H9 (cell line): Measurements from ENCODE around the gene CRK. TPM values are rescaled to one million over a fixed set of nuclear protein-coding genes. Genes with fewer than 3 reads are reported as not detected.
A peak's percentile ranks its signal among the peaks of the same experiment; 100 is the strongest.

Experiments used
- DNase-seq: peaks from one replicate; pipeline ENCODE4 v3.0.0-alpha.2; 2017
- H2AFZ ChIP-seq: one replicate; pipeline ENCODE4 v1.6.1; 2013; ENCODE audit warnings: mild to moderate bottlenecking, low read length, control low read depth, moderate library complexity
- H2AK5ac ChIP-seq: 2 replicates; pipeline ENCODE4 v1.6.1; 2013; ENCODE audit warnings: low read length, control low read depth, mixed read lengths; ENCODE audit not compliant: insufficient read length
- H2BK120ac ChIP-seq: one replicate; pipeline ENCODE4 v1.6.1; 2013; ENCODE audit warnings: low read depth, mild to moderate bottlenecking, low read length, control low read depth, inconsistent platforms; ENCODE audit not compliant: poor library complexity, severe bottlenecking
- H2BK12ac ChIP-seq: 2 replicates; pipeline ENCODE4 v1.6.1; 2013; ENCODE audit warnings: low read length, control low read depth, mixed read lengths, low read depth; ENCODE audit not compliant: insufficient read length
- H2BK15ac ChIP-seq: 2 replicates; pipeline ENCODE4 v1.6.1; 2013; ENCODE audit warnings: low read depth, low read length, control low read depth
- H2BK20ac ChIP-seq: one replicate; pipeline ENCODE4 v1.6.1; 2013; ENCODE audit warnings: low read depth, mild to moderate bottlenecking, low read length, control low read depth, inconsistent platforms; ENCODE audit not compliant: poor library complexity, severe bottlenecking
- H2BK5ac ChIP-seq: 2 replicates; pipeline ENCODE4 v1.6.1; 2013; ENCODE audit warnings: low read length, control low read depth, mixed read lengths; ENCODE audit not compliant: insufficient read length
- H3K14ac ChIP-seq: 2 replicates; pipeline ENCODE4 v1.6.1; 2013; ENCODE audit warnings: low read length, control low read depth; ENCODE audit not compliant: insufficient read depth
- H3K18ac ChIP-seq: 2 replicates; pipeline ENCODE4 v1.6.1; 2013; ENCODE audit warnings: low read depth, mild to moderate bottlenecking, mixed read lengths, low read length, control low read depth; ENCODE audit not compliant: insufficient read length
- H3K23ac ChIP-seq: 2 replicates; pipeline ENCODE4 v1.6.1; 2013; ENCODE audit warnings: low read length, control low read depth, mixed read lengths, low read depth; ENCODE audit not compliant: insufficient read length
- H3K23me2 ChIP-seq: 2 replicates; pipeline ENCODE4 v1.6.1; 2013; ENCODE audit warnings: low read depth, mild to moderate bottlenecking, mixed read lengths, low read length, control low read depth; ENCODE audit not compliant: insufficient read length, poor library complexity, severe bottlenecking
- H3K27ac ChIP-seq: 2 replicates; pipeline ENCODE4 v1.5.1; 2013; ENCODE audit warnings: low read length, control low read depth, mixed read lengths, low read depth; ENCODE audit not compliant: insufficient read length
- H3K27me3 ChIP-seq: 2 replicates; pipeline ENCODE4 v1.6.1; 2013; ENCODE audit warnings: low read length, control low read depth, inconsistent platforms; ENCODE audit not compliant: insufficient read depth
- H3K4ac ChIP-seq: 2 replicates; pipeline ENCODE4 v1.6.1; 2013; ENCODE audit warnings: low read depth, mild to moderate bottlenecking, control low read depth, inconsistent platforms, low read length, moderate library complexity
- H3K4me1 ChIP-seq: 2 replicates; pipeline ENCODE4 v1.6.1; 2013; ENCODE audit warnings: low read length, control low read depth, inconsistent platforms; ENCODE audit not compliant: insufficient read depth
- H3K4me2 ChIP-seq: 2 replicates; pipeline ENCODE4 v1.6.1; 2013; ENCODE audit warnings: low read length, control low read depth, mixed read lengths; ENCODE audit not compliant: insufficient read length, insufficient read depth
- H3K56ac ChIP-seq: 2 replicates; pipeline ENCODE4 v1.6.1; 2013; ENCODE audit warnings: low read depth, mild to moderate bottlenecking, mixed read lengths, low read length, control low read depth; ENCODE audit not compliant: insufficient read length
- H3K79me1 ChIP-seq: 2 replicates; pipeline ENCODE4 v1.6.1; 2013; ENCODE audit warnings: low read depth, mild to moderate bottlenecking, moderate library complexity, low read length, control low read depth, inconsistent platforms; ENCODE audit not compliant: insufficient read depth, poor library complexity, severe bottlenecking
- H3K79me2 ChIP-seq: 2 replicates; pipeline ENCODE4 v1.6.1; 2013; ENCODE audit warnings: low read length, control low read depth, inconsistent platforms; ENCODE audit not compliant: insufficient read depth
- H3K9ac ChIP-seq: 2 replicates; pipeline ENCODE4 v1.6.1; 2013; ENCODE audit warnings: low read length, control low read depth, mixed read lengths; ENCODE audit not compliant: insufficient read length; ENCODE audit errors: extremely low read depth
- H3K9me3 ChIP-seq: one replicate; pipeline ENCODE4 v1.6.1; 2013; ENCODE audit warnings: low read depth, low read length, inconsistent platforms; ENCODE audit not compliant: control insufficient read depth
- H3T11ph ChIP-seq: one replicate; pipeline ENCODE4 v1.6.1; 2013; ENCODE audit warnings: mild to moderate bottlenecking, low read length, control low read depth, inconsistent platforms
- H4K20me1 ChIP-seq: one replicate; pipeline ENCODE4 v1.6.1; 2013; ENCODE audit not compliant: control insufficient read depth, insufficient read length, insufficient read depth
- H4K5ac ChIP-seq: 2 replicates; pipeline ENCODE4 v1.6.1; 2013; ENCODE audit warnings: low read depth, mild to moderate bottlenecking, mixed read lengths, low read length, control low read depth; ENCODE audit not compliant: insufficient read length
- H4K8ac ChIP-seq: replicated peaks from 2 replicates; pipeline ENCODE4 v1.6.1; 2013; ENCODE audit warnings: low read length, control low read depth, mixed read lengths, low read depth; ENCODE audit not compliant: insufficient read length
- H4K91ac ChIP-seq: 2 replicates; pipeline ENCODE4 v1.6.1; 2013; ENCODE audit warnings: low read depth, mild to moderate bottlenecking, moderate library complexity, mixed read lengths, low read length, control low read depth; ENCODE audit not compliant: insufficient read length
- H3K27ac Mint-ChIP-seq, 3 experiments: 2 replicates in 2 of 3; 3 replicates in 1 of 3; pipeline ENCODE4 v1.8.0; 2020 to 2021; ENCODE audit warnings: mixed read lengths in 3 of 3, mild to moderate bottlenecking in 1 of 3, moderate library complexity in 1 of 3
- H3K27me3 Mint-ChIP-seq: 2 replicates; pipeline ENCODE4 v1.8.0; 2021; ENCODE audit warnings: low read depth, mild to moderate bottlenecking, moderate library complexity, mixed read lengths
- H3K36me3 Mint-ChIP-seq, 3 experiments: 2 replicates in 2 of 3; 3 replicates in 1 of 3; pipeline ENCODE4 v1.8.0; 2020 to 2021; ENCODE audit warnings: low read depth in 3 of 3, mixed read lengths in 3 of 3; ENCODE audit not compliant: insufficient read depth in 1 of 3
- H3K4me1 Mint-ChIP-seq, 2 experiments: 2 replicates each; pipeline ENCODE4 v1.8.0; 2020; ENCODE audit warnings: mixed read lengths in 2 of 2
- H3K4me3 Mint-ChIP-seq, 2 experiments: 2 replicates in 1 of 2; 3 replicates in 1 of 2; pipeline ENCODE4 v1.8.0; 2020 to 2021; ENCODE audit warnings: mild to moderate bottlenecking in 2 of 2, mixed read lengths in 2 of 2, moderate library complexity in 1 of 2
- H3K9me3 Mint-ChIP-seq, 2 experiments: 2 replicates in 1 of 2; 3 replicates in 1 of 2; pipeline ENCODE4 v1.8.0; 2020; ENCODE audit warnings: mild to moderate bottlenecking in 2 of 2, mixed read lengths in 2 of 2, moderate library complexity in 1 of 2
- WGBS: extraction: QIAGEN DNeasy Blood & Tissue Kit; methylation state at CpG from one replicate; pipeline ENCODE4 v1.1.7; 2013; ENCODE audit warnings: missing lambda C conversion rate, low lambda C conversion rate, mixed read lengths; ENCODE audit not compliant: insufficient read length; ENCODE audit errors: extremely low coverage; 5-methylcytosine and 5-hydroxymethylcytosine counted together
- total RNA-seq: library from RNA; stranded (reverse); gene quantifications from 2 replicates; pipeline ENCODE4 v1.2.1, GENCODE V29; 2021
- TF ChIP-seq, protein P1 (sequence below): fragments of 200-600 bp; sonication (generic); conservative IDR thresholded peaks from 3 replicates; pipeline ENCODE4 v1.8.0; 2021; ENCODE audit warnings: antibody characterized with exemption, mild to moderate bottlenecking

CRK gene
- total RNA-seq, 1 experiment from 2014 or later: 58.9 TPM

DNA sequence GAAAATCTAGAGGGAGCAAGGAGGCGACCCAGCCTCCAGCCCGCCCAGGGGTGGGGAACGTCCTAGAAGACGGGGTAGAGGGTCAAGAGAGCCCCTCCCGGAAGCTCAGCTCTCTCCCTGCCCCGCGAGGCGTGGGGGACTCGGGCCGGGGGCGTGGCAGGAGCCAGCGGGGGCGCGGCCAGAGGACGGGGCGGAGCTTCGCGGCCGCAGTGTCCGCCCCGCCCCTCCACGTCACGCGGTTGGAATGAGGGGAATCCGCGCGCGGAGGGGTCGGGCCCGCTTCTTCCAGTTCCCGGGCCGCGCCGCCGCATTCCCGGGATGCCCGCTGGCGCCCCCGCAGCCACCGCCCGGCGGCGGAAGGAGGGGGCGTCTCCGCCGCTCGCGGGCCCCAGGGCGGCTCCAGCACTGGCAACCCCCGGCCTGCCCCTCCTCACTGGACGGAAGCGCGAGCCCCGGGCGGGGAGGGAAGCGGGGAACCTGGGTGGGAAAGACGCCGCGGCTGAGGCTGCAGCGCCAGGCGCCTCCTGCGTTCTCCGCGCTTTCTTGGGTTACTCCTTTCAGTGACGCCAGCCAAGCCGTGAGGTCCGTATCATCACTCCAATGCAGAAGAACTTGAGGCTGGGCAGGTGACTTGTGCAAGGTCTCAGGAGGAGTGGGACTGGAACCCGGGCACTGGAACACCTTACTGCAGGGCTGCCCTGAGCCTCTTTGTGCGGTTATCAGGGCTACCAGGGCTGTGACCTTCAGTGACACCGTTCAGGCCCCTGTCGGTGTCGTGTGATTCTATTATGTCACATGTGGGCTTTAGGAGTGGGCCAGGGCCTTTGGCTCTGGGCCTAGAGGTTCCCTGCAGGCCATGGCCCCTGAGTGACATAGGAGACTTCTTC, 32.1 kb upstream of the CRK start:
- peak; percentile 84 for DNase-seq
- no peak overlapping the region for H3K18ac ChIP-seq
- H3K4me1 ChIP-seq: no peaks in the 10 kb centered on the region
- no peak overlapping the region for H2BK15ac ChIP-seq
- Mint-ChIP-seq H3K4me3 (peak overlapping the region; percentile 61 to 85), H3K36me3 (peaks cover 0 to 14% (median 10%) of the 10 kb centered on the region in 3 experiments; a peak in 5 of 7 replicates), H3K27ac (peak overlapping the region in 2 of 3 experiments; percentile 24 to 73; a peak in 4 of 7 replicates), H3K27me3 (peaks cover 4% of the 10 kb centered on the region; the same call in 1 of the 2 replicates), H3K9me3 (peaks cover 0 to 3% of the 10 kb centered on the region in 2 experiments; a peak in 1 of 5 replicates), H3K4me1 (peaks cover 30 to 39% of the 10 kb centered on the region in 2 experiments)
- no peak overlapping the region for H2AK5ac ChIP-seq
- no peak overlapping the region for H4K91ac ChIP-seq
- no peaks in the 10 kb centered on the region for H3K79me1 ChIP-seq
- H3K27ac ChIP-seq: no peak overlapping the region
- H2BK5ac ChIP-seq: no peak overlapping the region
- H3K9ac ChIP-seq: peak overlapping the region; percentile 23
- H2BK12ac ChIP-seq: peak overlapping the region; percentile 94
- H3K56ac ChIP-seq: no peak overlapping the region
- H3K4me2 ChIP-seq: peak overlapping the region; percentile 73
- no peak overlapping the region for H2BK120ac ChIP-seq
- H3K23me2 ChIP-seq: peaks cover 27% of the 10 kb centered on the region
- H3K4ac ChIP-seq: no peak overlapping the region
- no peaks in the 10 kb centered on the region for H3K79me2 ChIP-seq
- no peak overlapping the region for H4K5ac ChIP-seq
- H2BK20ac ChIP-seq: no peak overlapping the region
- H3T11ph ChIP-seq: no peak overlapping the region
- H4K20me1 ChIP-seq: no peaks in the 10 kb centered on the region
- WGBS: no CpG with 5 or more reads among the region's 72 CpGs
- H3K23ac ChIP-seq: no peak overlapping the region
- TF ChIP-seq, protein P1, sequence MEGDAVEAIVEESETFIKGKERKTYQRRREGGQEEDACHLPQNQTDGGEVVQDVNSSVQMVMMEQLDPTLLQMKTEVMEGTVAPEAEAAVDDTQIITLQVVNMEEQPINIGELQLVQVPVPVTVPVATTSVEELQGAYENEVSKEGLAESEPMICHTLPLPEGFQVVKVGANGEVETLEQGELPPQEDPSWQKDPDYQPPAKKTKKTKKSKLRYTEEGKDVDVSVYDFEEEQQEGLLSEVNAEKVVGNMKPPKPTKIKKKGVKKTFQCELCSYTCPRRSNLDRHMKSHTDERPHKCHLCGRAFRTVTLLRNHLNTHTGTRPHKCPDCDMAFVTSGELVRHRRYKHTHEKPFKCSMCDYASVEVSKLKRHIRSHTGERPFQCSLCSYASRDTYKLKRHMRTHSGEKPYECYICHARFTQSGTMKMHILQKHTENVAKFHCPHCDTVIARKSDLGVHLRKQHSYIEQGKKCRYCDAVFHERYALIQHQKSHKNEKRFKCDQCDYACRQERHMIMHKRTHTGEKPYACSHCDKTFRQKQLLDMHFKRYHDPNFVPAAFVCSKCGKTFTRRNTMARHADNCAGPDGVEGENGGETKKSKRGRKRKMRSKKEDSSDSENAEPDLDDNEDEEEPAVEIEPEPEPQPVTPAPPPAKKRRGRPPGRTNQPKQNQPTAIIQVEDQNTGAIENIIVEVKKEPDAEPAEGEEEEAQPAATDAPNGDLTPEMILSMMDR: no peak
- H3K9me3 ChIP-seq: no peaks in the 10 kb centered on the region
- H3K27me3 ChIP-seq: no peaks in the 10 kb centered on the region
- no peak overlapping the region for H4K8ac ChIP-seq
- H3K14ac ChIP-seq: peak overlapping the region; percentile 66
- H2AFZ ChIP-seq: no peak overlapping the region
